Mesenchymal stem cell (in vitro differentiated cells and primary cell): ENCODE measurements around the gene SRP68.

Experiments
- DNase-seq: peaks from one replicate; pipeline ENCODE4 v3.0.0-alpha.2; 2013
- H2AFZ ChIP-seq: one replicate; pipeline ENCODE4 v1.6.1; 2013; ENCODE audit warnings: low read depth, mild to moderate bottlenecking, control low read depth, inconsistent platforms, low read length, moderate library complexity
- H2AK5ac ChIP-seq: 2 replicates; pipeline ENCODE4 v1.6.1; 2013; ENCODE audit warnings: low read length, moderate library complexity, mild to moderate bottlenecking, inconsistent platforms; ENCODE audit not compliant: severe bottlenecking
- H2BK120ac ChIP-seq: one replicate; pipeline ENCODE4 v1.6.1; 2013; ENCODE audit warnings: low read depth, mild to moderate bottlenecking, inconsistent platforms, low read length, moderate library complexity
- H2BK12ac ChIP-seq, 2 experiments: one replicate each; pipeline ENCODE4 v1.6.1; 2013; ENCODE audit warnings: inconsistent platforms in 2 of 2, low read length in 2 of 2, mild to moderate bottlenecking in 2 of 2, moderate library complexity in 2 of 2, control low read depth in 1 of 2
- H2BK15ac ChIP-seq: one replicate; pipeline ENCODE4 v1.6.1; 2013; ENCODE audit warnings: mild to moderate bottlenecking, low read depth, inconsistent platforms; ENCODE audit not compliant: poor library complexity, severe bottlenecking
- H2BK5ac ChIP-seq: 2 replicates; pipeline ENCODE4 v1.6.1; 2013; ENCODE audit warnings: low read depth, mild to moderate bottlenecking, low read length, control low read depth, inconsistent platforms; ENCODE audit not compliant: poor library complexity, severe bottlenecking
- H3K14ac ChIP-seq, 2 experiments: one replicate each; pipeline ENCODE4 v1.6.1; 2013; ENCODE audit warnings: inconsistent platforms in 2 of 2, low read length in 2 of 2, control low read depth in 1 of 2, mild to moderate bottlenecking in 1 of 2, moderate library complexity in 1 of 2
- H3K18ac ChIP-seq, 2 experiments: one replicate each; pipeline ENCODE4 v1.6.1; 2013; ENCODE audit warnings: inconsistent platforms in 2 of 2, low read length in 2 of 2, control low read depth in 1 of 2, low read depth in 1 of 2, mild to moderate bottlenecking in 1 of 2
- H3K23ac ChIP-seq, 2 experiments: one replicate each; pipeline ENCODE4 v1.6.1; 2013; ENCODE audit warnings: inconsistent platforms in 2 of 2, low read length in 2 of 2, mild to moderate bottlenecking in 2 of 2, moderate library complexity in 2 of 2, control low read depth in 1 of 2
- H3K27ac ChIP-seq: 2 replicates; pipeline ENCODE4 v1.5.1; 2013; ENCODE audit warnings: mild to moderate bottlenecking, moderate library complexity, low read length, control low read depth, inconsistent platforms; ENCODE audit not compliant: poor library complexity, severe bottlenecking
- H3K27me3 ChIP-seq, 2 experiments: 2 replicates each; pipeline versions ENCODE4 v1.6.1 to v1.7.0; 2013; ENCODE audit warnings: low read length in 2 of 2, mild to moderate bottlenecking in 2 of 2, moderate library complexity in 2 of 2, control low read depth in 1 of 2, inconsistent platforms in 1 of 2; ENCODE audit not compliant: control insufficient read depth in 1 of 2, insufficient read depth in 1 of 2
- H3K36me3 ChIP-seq, 2 experiments: 2 replicates each; pipeline versions ENCODE4 v1.6.1 to v1.7.0; 2013; ENCODE audit warnings: low read length in 2 of 2, control low read depth in 1 of 2, inconsistent platforms in 1 of 2, low read depth in 1 of 2, mild to moderate bottlenecking in 1 of 2; ENCODE audit not compliant: insufficient read depth in 2 of 2, control insufficient read depth in 1 of 2
- H3K4ac ChIP-seq, 2 experiments: one replicate each; pipeline ENCODE4 v1.6.1; 2013; ENCODE audit warnings: inconsistent platforms in 2 of 2, low read length in 2 of 2, mild to moderate bottlenecking in 2 of 2, moderate library complexity in 2 of 2, control low read depth in 1 of 2, low read depth in 1 of 2
- H3K4me1 ChIP-seq: 2 replicates; pipeline ENCODE4 v1.6.1; 2013; ENCODE audit warnings: low read depth, low read length, control low read depth; ENCODE audit not compliant: control insufficient read depth, insufficient read depth
- H3K4me2 ChIP-seq: 2 replicates; pipeline ENCODE4 v1.6.1; 2013; ENCODE audit warnings: low read length, mild to moderate bottlenecking, inconsistent platforms; ENCODE audit not compliant: poor library complexity, severe bottlenecking
- H3K4me3 ChIP-seq, 2 experiments: 2 replicates each; pipeline versions ENCODE4 v1.5.1 to v1.7.0; 2013; ENCODE audit warnings: low read length in 2 of 2, mild to moderate bottlenecking in 2 of 2, control low read depth in 1 of 2, low read depth in 1 of 2; ENCODE audit not compliant: insufficient read depth in 1 of 2
- H3K79me1 ChIP-seq: replicated peaks from 2 replicates; pipeline ENCODE4 v1.6.1; 2013; ENCODE audit warnings: mild to moderate bottlenecking, control low read depth, low read length, inconsistent platforms; ENCODE audit not compliant: poor library complexity, severe bottlenecking
- H3K9ac ChIP-seq: 2 replicates; pipeline ENCODE4 v1.7.0; 2013; ENCODE audit warnings: mild to moderate bottlenecking, low read length, moderate library complexity
- H3K9me3 ChIP-seq: 2 replicates; pipeline ENCODE4 v1.7.0; 2013; ENCODE audit warnings: mild to moderate bottlenecking, low read length; ENCODE audit not compliant: control insufficient read depth
- H4K8ac ChIP-seq: one replicate; pipeline ENCODE4 v1.6.1; 2013; ENCODE audit warnings: inconsistent platforms, mild to moderate bottlenecking, low read length, moderate library complexity
- H4K91ac ChIP-seq: one replicate; pipeline ENCODE4 v1.6.1; 2013; ENCODE audit warnings: mild to moderate bottlenecking, low read length, inconsistent platforms
- WGBS: methylation state at CpG from one replicate; pipeline ENCODE4 v1.1.7; 2013; ENCODE audit warnings: mixed read lengths; 5-methylcytosine and 5-hydroxymethylcytosine counted together

SRP68 gene

DNA sequence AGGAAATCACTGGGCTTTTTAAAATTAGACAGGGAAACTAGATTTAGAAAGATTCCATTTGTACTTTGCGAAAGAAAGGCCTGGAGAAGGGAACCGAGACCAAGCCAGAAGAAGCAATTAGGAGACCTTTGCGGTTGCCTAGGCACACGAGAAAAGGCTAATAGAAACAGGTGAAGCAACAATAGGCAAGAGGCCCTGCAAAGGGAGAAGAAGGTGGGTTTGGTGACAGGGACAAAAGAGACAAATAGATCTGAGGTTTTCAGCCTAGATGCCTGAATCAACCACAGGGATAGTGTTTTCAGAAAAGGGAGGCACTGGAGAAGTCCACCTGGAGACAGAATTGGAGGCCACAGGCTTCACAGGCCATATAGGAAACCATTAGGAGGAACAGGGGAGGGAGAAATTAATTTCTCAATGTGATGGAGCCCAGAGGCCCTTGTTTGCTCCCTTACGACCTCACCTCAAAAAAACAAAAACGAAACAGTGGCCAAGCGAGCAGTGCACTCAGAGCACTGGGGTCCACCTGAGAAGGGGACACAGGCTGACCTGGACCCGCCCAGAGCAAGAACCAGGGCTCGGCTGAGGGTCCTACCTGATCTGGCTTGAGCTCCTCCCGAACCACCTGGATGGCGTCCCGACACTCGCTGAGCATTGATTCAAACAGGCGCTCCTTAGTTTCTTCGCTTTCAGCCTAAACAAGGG lies 22.3 kb downstream of the SRP68 start:
- Histone ChIP-seq H3K4me2 (no peak overlapping the region), H3K27ac (peak overlapping the region; percentile 98), H3K4ac (no peak overlapping the region), H2BK120ac (no peak overlapping the region), H3K4me1 (peaks cover 31% of the 10 kb centered on the region), H4K91ac (no peak overlapping the region), H3K79me1 (peaks cover 15% of the 10 kb centered on the region), H3K18ac (no peak overlapping the region), H3K9me3 (peaks cover 3% of the 10 kb centered on the region), H2BK12ac (no peak overlapping the region), H4K8ac (no peak overlapping the region), H3K4me3 (no peak overlapping the region), H3K27me3 (no peaks in the 10 kb centered on the region), H3K14ac (no peak overlapping the region), H3K9ac (no peak overlapping the region), H2AFZ (no peak overlapping the region), H2AK5ac (peak overlapping the region; percentile 98), H3K23ac (no peak overlapping the region), H2BK15ac (no peak overlapping the region), H3K36me3 (peaks cover 49 to 90% of the 10 kb centered on the region in 2 experiments), H2BK5ac (peak overlapping the region; percentile 92)
- no peak for DNase-seq
- WGBS = 96% methylated on average over 15 of the region's 15 CpGs

DNA sequence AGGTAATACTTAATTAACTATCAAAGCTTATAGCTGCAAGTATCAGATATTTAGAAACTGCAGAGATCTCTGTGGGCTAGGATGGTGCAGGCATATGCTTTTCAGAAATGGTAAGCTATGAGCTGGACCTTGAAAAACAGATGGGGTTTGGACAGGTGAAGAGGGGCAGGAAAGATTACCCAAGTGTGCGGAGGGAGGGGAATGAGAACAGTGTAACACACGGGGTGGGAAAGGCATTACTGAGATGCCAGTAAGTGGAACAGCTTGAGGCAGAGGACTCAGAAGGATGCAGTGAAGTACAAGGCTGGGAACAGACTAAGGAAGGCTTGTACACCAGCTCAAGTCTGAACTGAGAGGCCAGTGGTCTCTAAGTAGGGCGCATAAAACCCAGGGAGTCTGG lies 23.1 kb downstream of the SRP68 start:
- Histone ChIP-seq H4K91ac (no peak overlapping the region), H3K4me2 (no peak overlapping the region), H3K36me3 (peaks cover 54 to 91% of the 10 kb centered on the region in 2 experiments), H4K8ac (no peak overlapping the region), H2BK5ac (no peak overlapping the region), H3K4me1 (peaks cover 33% of the 10 kb centered on the region), H2BK120ac (no peak overlapping the region), H3K23ac (no peak overlapping the region), H2BK12ac (no peak overlapping the region), H2BK15ac (no peak overlapping the region), H3K27me3 (no peaks in the 10 kb centered on the region), H3K4ac (no peak overlapping the region), H2AK5ac (peak overlapping the region; percentile 50), H3K9me3 (peaks cover 3% of the 10 kb centered on the region), H3K27ac (peak overlapping the region; percentile 96), H3K14ac (no peak overlapping the region), H3K79me1 (peaks cover 21% of the 10 kb centered on the region), H3K4me3 (no peak overlapping the region), H3K18ac (no peak overlapping the region), H3K9ac (no peak overlapping the region), H2AFZ (no peak overlapping the region)
- WGBS = 90% methylated on average over 2 of the region's 3 CpGs
- no peak for DNase-seq

DNA sequence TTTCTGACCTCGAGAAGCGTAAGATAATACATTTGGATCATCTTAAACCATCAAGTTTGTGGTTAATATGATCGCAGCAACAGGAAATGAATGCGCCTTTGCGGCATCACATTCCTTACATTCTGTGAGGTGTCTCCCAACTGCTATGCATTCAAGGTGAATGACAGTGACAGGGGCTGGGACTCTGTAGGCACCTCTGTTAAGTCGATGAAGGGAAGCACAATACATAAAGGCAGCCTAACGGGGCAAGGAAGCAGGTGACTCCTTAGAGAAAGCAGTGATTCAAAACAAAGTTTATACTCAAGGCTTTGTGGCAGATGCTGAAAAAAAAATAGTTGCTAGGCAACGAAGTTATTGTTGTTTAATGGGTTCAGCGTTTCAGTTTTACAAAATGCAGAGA lies 23.6 kb downstream of the SRP68 start:
- peaks cover 32% of the 10 kb centered on the region for H3K4me1 ChIP-seq
- WGBS = 63% methylated on average over 9 of the region's 9 CpGs
- H3K14ac ChIP-seq = no peak overlapping the region
- no peak overlapping the region for H3K4me3 ChIP-seq
- no peak overlapping the region for H2AFZ ChIP-seq
- no peak overlapping the region for H4K8ac ChIP-seq
- no peaks in the 10 kb centered on the region for H3K9me3 ChIP-seq
- no peak overlapping the region for H3K9ac ChIP-seq
- no peak overlapping the region for H3K4me2 ChIP-seq
- no peak overlapping the region for H2BK15ac ChIP-seq
- no peak overlapping the region for H4K91ac ChIP-seq
- no peak overlapping the region for H3K4ac ChIP-seq
- peaks cover 25% of the 10 kb centered on the region for H3K79me1 ChIP-seq
- peak overlapping the region; percentile 98 for H2AK5ac ChIP-seq
- H2BK12ac ChIP-seq = no peak overlapping the region
- H3K23ac ChIP-seq = no peak overlapping the region
- no peaks in the 10 kb centered on the region for H3K27me3 ChIP-seq
- H2BK120ac ChIP-seq = no peak overlapping the region
- DNase-seq = peak; percentile 32
- H3K18ac ChIP-seq = no peak overlapping the region
- H3K36me3 ChIP-seq = peaks cover 55 to 91% of the 10 kb centered on the region in 2 experiments
- H2BK5ac ChIP-seq = no peak overlapping the region
- H3K27ac ChIP-seq = peak overlapping the region; percentile 96

DNA sequence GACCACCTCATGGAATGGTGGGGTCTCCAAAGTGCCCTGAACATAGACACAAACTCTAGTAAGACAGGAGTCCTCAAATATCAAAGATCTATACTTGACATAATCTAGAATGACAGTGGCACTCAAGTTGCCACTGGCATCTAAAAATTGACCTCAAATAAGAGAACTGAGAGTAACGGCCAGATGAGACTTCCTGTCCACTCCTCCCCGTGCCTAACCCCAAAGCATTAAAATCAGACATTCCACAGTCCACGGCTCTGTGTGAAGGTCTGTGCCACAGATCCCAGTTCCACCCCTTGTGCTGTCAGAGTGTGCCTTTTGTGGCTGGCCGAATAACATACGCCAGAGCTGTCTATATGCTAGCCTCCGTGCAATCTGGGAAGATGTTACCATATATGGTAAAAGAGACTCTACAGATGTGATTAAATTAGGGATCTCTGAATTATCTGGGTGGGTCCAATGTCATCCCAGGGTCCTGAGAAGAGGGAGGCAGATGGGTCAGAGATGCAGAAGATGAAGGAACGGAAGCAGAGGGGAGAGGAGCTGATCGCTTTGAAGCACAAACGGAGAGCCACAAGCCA lies 24.2 kb downstream of the SRP68 start:
- H3K9me3 ChIP-seq = no peaks in the 10 kb centered on the region
- H3K4ac ChIP-seq = no peak overlapping the region
- H3K4me2 ChIP-seq = peak overlapping the region; percentile 25
- peak overlapping the region in 1 of 2 experiments; percentile 18 for H2BK12ac ChIP-seq
- H3K23ac ChIP-seq = peak overlapping the region in 1 of 2 experiments; percentile 53
- H3K79me1 ChIP-seq = peaks cover 25% of the 10 kb centered on the region
- H2BK5ac ChIP-seq = peak overlapping the region; percentile 66
- peaks cover 58 to 91% of the 10 kb centered on the region in 2 experiments for H3K36me3 ChIP-seq
- no peak overlapping the region for H3K18ac ChIP-seq
- no peak overlapping the region for H3K9ac ChIP-seq
- H3K27ac ChIP-seq = peak overlapping the region; percentile 96
- 90% methylated on average over 9 of the region's 9 CpGs for WGBS
- peak overlapping the region; percentile 98 for H2AK5ac ChIP-seq
- H4K8ac ChIP-seq = no peak overlapping the region
- no peak overlapping the region for H2BK120ac ChIP-seq
- no peak overlapping the region for H3K4me3 ChIP-seq
- no peaks in the 10 kb centered on the region for H3K27me3 ChIP-seq
- no peak for DNase-seq
- no peak overlapping the region for H3K14ac ChIP-seq
- H2AFZ ChIP-seq = no peak overlapping the region
- peaks cover 29% of the 10 kb centered on the region for H3K4me1 ChIP-seq
- H4K91ac ChIP-seq = no peak overlapping the region
- no peak overlapping the region for H2BK15ac ChIP-seq
